WTC11 (cell line): ENCODE results near the gene SCAI.

Experiments used
- ESRRA ChIP-seq: sonication (generic); formaldehyde crosslinking; IDR thresholded peaks from 2 replicates; pipeline ENCODE4 v1.8.1; 2022; ENCODE audit warnings: mild to moderate bottlenecking, missing genetic modification reagents, borderline replicate concordance
- GRHL2 ChIP-seq: fragments of 250-450 bp; sonication (Bioruptor Pico); IDR thresholded peaks from 2 replicates; pipeline ENCODE4 v1.8.0; 2022; ENCODE audit warnings: mild to moderate bottlenecking, moderate library complexity; ENCODE audit not compliant: insufficient replicate concordance, severe bottlenecking
- MXD4 ChIP-seq: fragments of 250-450 bp; sonication (Bioruptor Pico); IDR thresholded peaks from 2 replicates; pipeline ENCODE4 v1.8.0; 2021; ENCODE audit warnings: mild to moderate bottlenecking, moderate library complexity, borderline replicate concordance
- PRRX2 ChIP-seq: fragments of 250-450 bp; sonication (Bioruptor Pico); IDR thresholded peaks from 2 replicates; pipeline ENCODE4 v1.8.0; 2021; ENCODE audit warnings: mild to moderate bottlenecking
- SMAD4 ChIP-seq: sonication (generic); formaldehyde crosslinking; IDR thresholded peaks from 2 replicates; pipeline ENCODE4 v1.8.0; 2022; ENCODE audit warnings: mild to moderate bottlenecking, missing genetic modification reagents
- TCF7 ChIP-seq: sonication (generic); formaldehyde crosslinking; IDR thresholded peaks from 2 replicates; pipeline ENCODE4 v1.8.0; 2022; ENCODE audit warnings: mild to moderate bottlenecking, low read depth, missing genetic modification reagents, moderate library complexity
- ZNF263 ChIP-seq: sonication (generic); formaldehyde crosslinking; IDR thresholded peaks from 2 replicates; pipeline ENCODE4 v1.8.1; 2022; ENCODE audit warnings: low read depth, mild to moderate bottlenecking, moderate library complexity, missing genetic modification reagents
- TF ChIP-seq, protein P1 (sequence below): fragments of 200-600 bp; IDR thresholded peaks from 2 replicates; pipeline ENCODE4 v1.8.0; 2022; ENCODE audit warnings: antibody characterized with exemption

GRCh38 chr9:125121146-125121545 lies 22.2 kb downstream of the SCAI start:
- TF ChIP-seq TCF7 (CRISPR knock-in tag) (no peak), ESRRA (CRISPR knock-in tag) (no peak), SMAD4 (CRISPR knock-in tag) (no peak), PRRX2 (no peak), GRHL2 (CRISPR knock-in tag) (no peak), ZNF263 (CRISPR knock-in tag) (no peak), MXD4 (no peak)
- TF ChIP-seq, protein P1, sequence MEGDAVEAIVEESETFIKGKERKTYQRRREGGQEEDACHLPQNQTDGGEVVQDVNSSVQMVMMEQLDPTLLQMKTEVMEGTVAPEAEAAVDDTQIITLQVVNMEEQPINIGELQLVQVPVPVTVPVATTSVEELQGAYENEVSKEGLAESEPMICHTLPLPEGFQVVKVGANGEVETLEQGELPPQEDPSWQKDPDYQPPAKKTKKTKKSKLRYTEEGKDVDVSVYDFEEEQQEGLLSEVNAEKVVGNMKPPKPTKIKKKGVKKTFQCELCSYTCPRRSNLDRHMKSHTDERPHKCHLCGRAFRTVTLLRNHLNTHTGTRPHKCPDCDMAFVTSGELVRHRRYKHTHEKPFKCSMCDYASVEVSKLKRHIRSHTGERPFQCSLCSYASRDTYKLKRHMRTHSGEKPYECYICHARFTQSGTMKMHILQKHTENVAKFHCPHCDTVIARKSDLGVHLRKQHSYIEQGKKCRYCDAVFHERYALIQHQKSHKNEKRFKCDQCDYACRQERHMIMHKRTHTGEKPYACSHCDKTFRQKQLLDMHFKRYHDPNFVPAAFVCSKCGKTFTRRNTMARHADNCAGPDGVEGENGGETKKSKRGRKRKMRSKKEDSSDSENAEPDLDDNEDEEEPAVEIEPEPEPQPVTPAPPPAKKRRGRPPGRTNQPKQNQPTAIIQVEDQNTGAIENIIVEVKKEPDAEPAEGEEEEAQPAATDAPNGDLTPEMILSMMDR, result no peak
